CD4-positive, alpha-beta T cell (primary cell): ENCODE data around the gene TTL. TPM values are rescaled to one million over a fixed set of nuclear protein-coding genes. Genes with fewer than 3 reads are reported as not detected.

Experiments
- ATAC-seq: fragments of 200-7000 bp; cut with Tn5 transposase; one replicate; pipeline ENCODE4 v1.10.0; 2022; ENCODE audit warnings: mild to moderate bottlenecking; ENCODE audit not compliant: poor library complexity
- CTCF ChIA-PET: fragments of 350-600 bp; sonication (Branson Sonifier 250); formaldehyde crosslinking; loops from one replicate; lab custom pipeline; 2021; ENCODE audit warnings: antibody characterized with exemption, inconsistent platforms; lab: Charles Lee
- POLR2A ChIA-PET: fragments of 350-600 bp; sonication (Branson Sonifier 250); formaldehyde crosslinking; loops from one replicate; lab custom pipeline; 2021; ENCODE audit warnings: antibody characterized with exemption, inconsistent platforms; lab: Charles Lee
- DNase-seq, 14 experiments: peaks; one replicate each; pipeline ENCODE4 v3.0.0-alpha.2; 2013 to 2020; ENCODE audit warnings: mixed read lengths in 2 of 14
- H3K27ac ChIP-seq, 2 donors: one replicate each; pipeline versions ENCODE4 v1.5.1 to v1.7.0; 2013; ENCODE audit warnings: low read length in 2 of 2, low read depth in 1 of 2, mild to moderate bottlenecking in 1 of 2
- H3K27me3 ChIP-seq, 2 experiments: 1 replicate in 1 of 2; 2 replicates in 1 of 2; pipeline versions ENCODE4 v1.6.1 to v1.7.0; 2013; ENCODE audit warnings: low read length in 2 of 2, control low read depth in 1 of 2, mild to moderate bottlenecking in 1 of 2, moderate library complexity in 1 of 2; ENCODE audit not compliant: insufficient read depth in 2 of 2, control insufficient read depth in 1 of 2
- H3K36me3 ChIP-seq: one replicate; pipeline ENCODE4 v1.6.1; 2013; ENCODE audit warnings: low read length, control low read depth; ENCODE audit not compliant: insufficient read depth
- H3K4me1 ChIP-seq: one replicate; pipeline ENCODE4 v1.6.1; 2013; ENCODE audit warnings: low read length, control low read depth; ENCODE audit not compliant: insufficient read depth
- H3K4me3 ChIP-seq: one replicate; pipeline ENCODE4 v1.5.1; 2013; ENCODE audit warnings: mild to moderate bottlenecking, low read length, moderate library complexity
- H3K9me3 ChIP-seq, 2 experiments: 1 replicate in 1 of 2; 2 replicates in 1 of 2; pipeline versions ENCODE4 v1.6.1 to v1.7.0; 2013; ENCODE audit warnings: low read length in 2 of 2, mild to moderate bottlenecking in 2 of 2, control low read depth in 1 of 2, moderate library complexity in 1 of 2; ENCODE audit not compliant: control insufficient read depth in 1 of 2, insufficient read depth in 1 of 2
- H3K27ac Mint-ChIP-seq: one replicate; pipeline ENCODE4 v1.8.0; 2020; ENCODE audit warnings: mixed read lengths
- H3K27me3 Mint-ChIP-seq: one replicate; pipeline ENCODE4 v1.8.0; 2021; ENCODE audit warnings: mixed read lengths
- H3K36me3 Mint-ChIP-seq: one replicate; pipeline ENCODE4 v1.8.0; 2021; ENCODE audit warnings: low read depth, mixed read lengths
- H3K4me1 Mint-ChIP-seq: one replicate; pipeline ENCODE4 v1.8.0; 2021; ENCODE audit warnings: low read depth, mixed read lengths
- H3K4me3 Mint-ChIP-seq: one replicate; pipeline ENCODE4 v1.8.0; 2020; ENCODE audit warnings: mild to moderate bottlenecking, mixed read lengths
- H3K9me3 Mint-ChIP-seq: one replicate; pipeline ENCODE4 v1.8.0; 2020; ENCODE audit warnings: mixed read lengths
- CTCF ChIP-seq: fragments of 200-600 bp; IDR thresholded peaks from one replicate; pipeline ENCODE4 v1.8.0; 2022; ENCODE audit warnings: antibody characterized with exemption, mild to moderate bottlenecking
- intact Hi-C, 2 experiments: fragments of 100-400 bp; cut with DNase I in 1 of 2; cut with micrococcal nuclease in 1 of 2; formaldehyde crosslinking; loops; one replicate each; pipeline versions ENCODE4 v1.15.1 to v1.9.0; 2023 to 2025; cut with DNase I, micrococcal nuclease
- total RNA-seq, 174 experiments: library from RNA in 2 of 174; stranded (reverse) in 2 of 174; gene quantifications; one replicate each; pipeline ENCODE4 v1.2.3 and lab custom pipeline; 2021 to 2026

TTL gene
- total RNA-seq, 2 experiments from 2014 or later: 9.9 to 10.8 TPM

- Mint-ChIP-seq H3K36me3 (no peaks in the 10 kb centered on the region), H3K4me3 (no peak overlapping the region), H3K27ac (no peak overlapping the region), H3K9me3 (no peaks in the 10 kb centered on the region), H3K27me3 (peaks cover 21% of the 10 kb centered on the region), H3K4me1 (no peaks in the 10 kb centered on the region)
- Histone ChIP-seq H3K9me3 (no peaks in the 10 kb centered on the region), H3K4me3 (no peak overlapping the region), H3K27me3 (peaks cover 0 to 11% of the 10 kb centered on the region in 2 experiments), H3K4me1 (no peaks in the 10 kb centered on the region), H3K27ac (no peak overlapping the region), H3K36me3 (no peaks in the 10 kb centered on the region)
- intact Hi-C loops: no loop called here
- ChIA-PET POLR2A (no interaction called here), CTCF (no interaction called here)
- no peak for TF ChIP-seq CTCF
- no peak for DNase-seq
- no peak for ATAC-seq
Measured at GRCh38 chr2:112462178-112462577, 19.8 kb upstream of the TTL start.

- no peak for ATAC-seq
- Histone ChIP-seq H3K4me1 (no peaks in the 10 kb centered on the region), H3K27ac (no peak overlapping the region), H3K9me3 (no peaks in the 10 kb centered on the region), H3K36me3 (no peaks in the 10 kb centered on the region), H3K27me3 (peaks cover 0 to 11% of the 10 kb centered on the region in 2 experiments), H3K4me3 (no peak overlapping the region)
- no peak for TF ChIP-seq CTCF
- POLR2A ChIA-PET: interaction anchor here (0.6 kb wide), 1 partner anchor 214 kb away, joined by 5 read pairs; no protein-coding TSS in a partner anchor
- H3K27me3 Mint-ChIP-seq: peaks cover 17% of the 10 kb centered on the region
- CTCF ChIA-PET: no interaction called here
- H3K36me3 Mint-ChIP-seq: no peaks in the 10 kb centered on the region
- intact Hi-C loops: no loop called here
- H3K9me3 Mint-ChIP-seq: no peaks in the 10 kb centered on the region
- H3K27ac Mint-ChIP-seq: no peak overlapping the region
- DNase-seq: no peak
- H3K4me1 Mint-ChIP-seq: no peaks in the 10 kb centered on the region
- H3K4me3 Mint-ChIP-seq: no peak overlapping the region
Measured at GRCh38 chr2:112463256-112463655, 18.7 kb upstream of the TTL start.

- ChIA-PET CTCF (interaction anchor here (0.9 kb wide), 1 partner anchor 15 kb away, joined by 3 read pairs; no protein-coding TSS in a partner anchor), POLR2A (no interaction called here)
- H3K27me3 Mint-ChIP-seq: peaks cover 12% of the 10 kb centered on the region
- H3K36me3 Mint-ChIP-seq: no peaks in the 10 kb centered on the region
- H3K4me3 Mint-ChIP-seq: no peak overlapping the region
- Histone ChIP-seq H3K36me3 (no peaks in the 10 kb centered on the region), H3K4me1 (no peaks in the 10 kb centered on the region), H3K27me3 (peaks cover 0 to 11% of the 10 kb centered on the region in 2 experiments), H3K9me3 (no peaks in the 10 kb centered on the region), H3K4me3 (no peak overlapping the region), H3K27ac (no peak overlapping the region)
- ATAC-seq (no peak), DNase-seq (peak in 1 of 14 experiments; percentile 4)
- no peaks in the 10 kb centered on the region for H3K9me3 Mint-ChIP-seq
- no peak for TF ChIP-seq CTCF
- H3K27ac Mint-ChIP-seq: no peak overlapping the region
- no peaks in the 10 kb centered on the region for H3K4me1 Mint-ChIP-seq
- intact Hi-C loops: no loop called here
Measured at GRCh38 chr2:112465382-112465781, 16.6 kb upstream of the TTL start.
